HUES48 (cell line): ENCODE results near the gene KIR2DL3.
"Not testable (repeated sequence)": the region's sequence is repeated elsewhere in the genome, so short reads cannot be mapped to it uniquely, and the experiment has no call there.

Experiments used
- H3K27ac ChIP-seq: one replicate; pipeline ENCODE4 v1.7.0; 2013; ENCODE audit warnings: low read depth, low read length, inconsistent platforms
- H3K27me3 ChIP-seq: 2 replicates; pipeline ENCODE4 v1.6.1; 2013; ENCODE audit warnings: mild to moderate bottlenecking, low read length; ENCODE audit not compliant: control insufficient read depth, insufficient read depth
- H3K36me3 ChIP-seq: 2 replicates; pipeline ENCODE4 v1.6.1; 2013; ENCODE audit warnings: low read length; ENCODE audit not compliant: control insufficient read depth, insufficient read depth
- H3K4me1 ChIP-seq: 2 replicates; pipeline ENCODE4 v1.6.1; 2013; ENCODE audit warnings: mild to moderate bottlenecking, low read length; ENCODE audit not compliant: control insufficient read depth, insufficient read depth
- H3K4me3 ChIP-seq: 2 replicates; pipeline ENCODE4 v1.5.1; 2013; ENCODE audit warnings: mild to moderate bottlenecking, low read depth, low read length
- H3K9ac ChIP-seq: 2 replicates; pipeline ENCODE4 v1.6.1; 2013; ENCODE audit warnings: mild to moderate bottlenecking, low read depth, low read length, moderate library complexity
- H3K9me3 ChIP-seq: 2 replicates; pipeline ENCODE4 v1.6.1; 2013; ENCODE audit warnings: low read length; ENCODE audit not compliant: control insufficient read depth, insufficient read depth

The KIR2DL3 gene

GRCh38 chr19:54772666-54773065 lies 34.4 kb downstream of the KIR2DL3 start:
- H3K36me3 ChIP-seq, H3K9ac ChIP-seq, H3K4me1 ChIP-seq, H3K27ac ChIP-seq, H3K4me3 ChIP-seq, H3K27me3 ChIP-seq: not testable (repeated sequence)
- H3K9me3 ChIP-seq: peaks cover 13% of the 10 kb centered on the region; the same call in 1 of the 2 replicates

- not testable (repeated sequence) for H3K36me3 ChIP-seq, H3K9me3 ChIP-seq, H3K4me3 ChIP-seq, H3K9ac ChIP-seq, H3K4me1 ChIP-seq, H3K27me3 ChIP-seq, H3K27ac ChIP-seq
Measured at GRCh38 chr19:54775095-54775815, 36.9 kb downstream of the KIR2DL3 start.

- not testable (repeated sequence) for H3K4me1 ChIP-seq, H3K36me3 ChIP-seq, H3K27ac ChIP-seq
Measured at GRCh38 chr19:54775830-54776229, 37.5 kb downstream of the KIR2DL3 start.

GRCh38 chr19:54777851-54778250 lies 39.5 kb downstream of the KIR2DL3 start:
- H3K4me3 ChIP-seq, H3K9ac ChIP-seq, H3K36me3 ChIP-seq, H3K27ac ChIP-seq, H3K27me3 ChIP-seq, H3K4me1 ChIP-seq, H3K9me3 ChIP-seq: not testable (repeated sequence)

More at GRCh38 chr19:54775830-54776229, 37.5 kb downstream of the KIR2DL3 start:
- H3K9ac ChIP-seq, H3K9me3 ChIP-seq, H3K27me3 ChIP-seq, H3K4me3 ChIP-seq: not testable (repeated sequence)

- not testable (repeated sequence) for H3K27ac ChIP-seq, H3K4me3 ChIP-seq, H3K9me3 ChIP-seq, H3K9ac ChIP-seq, H3K4me1 ChIP-seq, H3K36me3 ChIP-seq, H3K27me3 ChIP-seq
Measured at GRCh38 chr19:54778896-54779295, 40.6 kb downstream of the KIR2DL3 start.

GRCh38 chr19:54782916-54783315 lies 44.6 kb downstream of the KIR2DL3 start:
- peaks cover 27% of the 10 kb centered on the region for H3K9me3 ChIP-seq
- H3K36me3 ChIP-seq, H3K9ac ChIP-seq, H3K4me3 ChIP-seq, H3K27me3 ChIP-seq, H3K4me1 ChIP-seq, H3K27ac ChIP-seq: not testable (repeated sequence)

- H3K4me1 ChIP-seq, H3K27ac ChIP-seq, H3K4me3 ChIP-seq, H3K27me3 ChIP-seq, H3K9ac ChIP-seq, H3K36me3 ChIP-seq: not testable (repeated sequence)
- peaks cover 56% of the 10 kb centered on the region for H3K9me3 ChIP-seq
Measured at GRCh38 chr19:54786091-54786723, 47.9 kb downstream of the KIR2DL3 start.

- not testable (repeated sequence) for H3K4me3 ChIP-seq, H3K4me1 ChIP-seq, H3K36me3 ChIP-seq, H3K27ac ChIP-seq, H3K9ac ChIP-seq, H3K27me3 ChIP-seq
- H3K9me3 ChIP-seq: peaks cover 70% of the 10 kb centered on the region
Measured at GRCh38 chr19:54788154-54788553, 49.8 kb downstream of the KIR2DL3 start.

GRCh38 chr19:54790711-54791110 lies 52.4 kb downstream of the KIR2DL3 start:
- H3K4me3 ChIP-seq: no peak overlapping the region

GRCh38 chr19:54791476-54791875 lies 53.2 kb downstream of the KIR2DL3 start:
- H3K4me3 ChIP-seq: no peak overlapping the region
- peaks cover 67% of the 10 kb centered on the region for H3K9me3 ChIP-seq

More at GRCh38 chr19:54790711-54791110, 52.4 kb downstream of the KIR2DL3 start:
- no peaks in the 10 kb centered on the region for H3K4me1 ChIP-seq
- no peaks in the 10 kb centered on the region for H3K27me3 ChIP-seq
- H3K9me3 ChIP-seq: peaks cover 73% of the 10 kb centered on the region
- H3K9ac ChIP-seq: no peak overlapping the region
- no peaks in the 10 kb centered on the region for H3K36me3 ChIP-seq
- H3K27ac ChIP-seq: no peak overlapping the region

GRCh38 chr19:54792814-54793213 lies 54.5 kb downstream of the KIR2DL3 start:
- Histone ChIP-seq H3K9me3 (peaks cover 58% of the 10 kb centered on the region), H3K27ac (no peak overlapping the region), H3K36me3 (no peaks in the 10 kb centered on the region), H3K4me1 (no peaks in the 10 kb centered on the region), H3K27me3 (no peaks in the 10 kb centered on the region), H3K4me3 (no peak overlapping the region), H3K9ac (no peak overlapping the region)

More at GRCh38 chr19:54791476-54791875, 53.2 kb downstream of the KIR2DL3 start:
- H3K27me3 ChIP-seq: no peaks in the 10 kb centered on the region
- no peaks in the 10 kb centered on the region for H3K4me1 ChIP-seq
- no peaks in the 10 kb centered on the region for H3K36me3 ChIP-seq
- no peak overlapping the region for H3K27ac ChIP-seq
- no peak overlapping the region for H3K9ac ChIP-seq
